ENCODE data around the gene CCT7. TPM values are rescaled to one million over a fixed set of nuclear protein-coding genes. Genes with fewer than 3 reads are reported as not detected.

The CCT7 gene
- 270 and 425 TPM in 2 replicates for total RNA-seq

- peak; percentile 82 for DNase-seq (ENCODE audit: low read depth)
These were observed at the start of gene CCT7 for GRCh38 chr2:73233932-73234832. Gene CCT7 (plus strand): TSS chr2:73234308. CDS start chr2:73234379, 71 bp downstream.

DNA sequence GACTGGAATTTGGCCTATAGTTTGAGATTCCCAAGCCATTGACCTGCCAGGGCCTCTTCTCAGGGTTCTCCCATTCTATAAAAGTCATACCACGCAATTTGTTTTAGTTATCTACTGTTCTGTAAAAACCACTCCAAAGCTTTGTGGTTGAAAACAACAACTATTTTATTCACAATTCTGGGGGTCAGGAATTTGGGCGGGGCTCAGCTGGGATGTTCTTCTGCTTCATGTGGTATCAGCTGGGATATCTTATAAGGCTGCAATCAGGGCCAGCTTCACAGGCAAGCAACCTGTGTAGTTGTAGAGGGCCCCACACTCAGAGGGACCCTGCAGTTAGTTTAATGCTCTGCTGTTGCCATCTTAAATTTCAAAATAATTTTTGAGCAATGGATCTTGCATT, 48.1 kb upstream of the CCT7 start:
- DNase-seq (ENCODE audit: low read depth): no peak

DNA sequence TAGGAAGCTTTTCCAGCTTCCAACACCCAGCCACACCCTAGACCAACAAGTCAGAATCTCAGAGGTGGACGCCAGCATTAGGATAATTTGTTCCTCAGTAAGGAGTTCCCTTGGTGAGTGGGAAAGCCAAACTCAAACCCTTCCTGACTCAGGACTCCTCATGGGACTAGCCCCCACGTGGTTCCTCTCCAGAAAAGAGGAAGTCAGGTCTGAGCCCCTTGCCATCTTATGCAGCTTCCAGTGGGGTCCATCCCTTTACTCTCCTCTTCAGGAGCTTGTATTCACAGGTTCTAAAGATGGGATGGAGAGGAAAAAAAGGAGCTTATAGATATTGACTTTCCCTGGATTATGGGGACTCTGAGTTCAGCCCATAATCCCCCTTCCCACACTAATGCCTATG, 46.6 kb upstream of the CCT7 start:
- DNase-seq (ENCODE audit: low read depth): no peak

GRCh38 chr2:73197579-73197978, 36.5 kb upstream of the CCT7 start:
- no peak for DNase-seq (ENCODE audit: low read depth)

GRCh38 chr2:73200281-73200680, 33.8 kb upstream of the CCT7 start:
- peak; percentile 10 for DNase-seq (ENCODE audit: low read depth)

GRCh38 chr2:73202156-73203054, 31.7 kb upstream of the CCT7 start, which contains the start of gene NOTO:
Gene NOTO (plus strand): TSS chr2:73202574. CDS start chr2:73202667, 93 bp downstream.
- DNase-seq (ENCODE audit: low read depth): no peak

- no peak for DNase-seq (ENCODE audit: low read depth)
These were observed 30.9 kb upstream of the CCT7 start for GRCh38 chr2:73203055-73203681.

DNA sequence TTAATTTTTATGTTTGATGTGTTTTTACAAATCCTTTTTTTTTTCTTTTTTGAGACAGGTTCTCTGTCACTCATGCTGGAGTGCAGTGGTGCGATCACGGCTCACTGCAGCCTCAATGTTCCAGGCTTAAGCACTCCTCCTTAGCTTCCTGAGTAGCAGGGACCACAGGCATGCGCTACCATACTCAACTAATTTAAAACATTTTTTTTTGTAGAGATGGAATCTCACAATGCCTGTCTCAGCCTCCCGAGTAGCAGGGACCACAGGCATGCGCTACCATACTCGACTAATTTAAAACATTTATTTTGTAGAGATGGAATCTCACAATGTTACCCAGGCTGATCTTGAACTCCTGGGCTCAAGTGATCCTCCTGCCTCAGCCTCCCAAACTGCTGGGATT, 28.5 kb upstream of the CCT7 start:
- no peak for DNase-seq (ENCODE audit: low read depth)

- no peak for DNase-seq (ENCODE audit: low read depth)
These were observed 25.9 kb upstream of the CCT7 start for GRCh38 chr2:73208258-73208657.

GRCh38 chr2:73210019-73210418, 24.1 kb upstream of the CCT7 start:
- no peak for DNase-seq (ENCODE audit: low read depth)

GRCh38 chr2:73210696-73211095, 23.4 kb upstream of the CCT7 start:
- DNase-seq (ENCODE audit: low read depth): no peak

- no peak for DNase-seq (ENCODE audit: low read depth)
These were observed 22.0 kb upstream of the CCT7 start for GRCh38 chr2:73212098-73212447.

- DNase-seq (ENCODE audit: low read depth): peak; percentile 67
These were observed 21.5 kb upstream of the CCT7 start for GRCh38 chr2:73212448-73213176.

- DNase-seq (ENCODE audit: low read depth): peak; percentile 47
These were observed 19.7 kb upstream of the CCT7 start, which contains the start of gene SMYD5 for GRCh38 chr2:73214120-73215035. Gene SMYD5 (plus strand): TSS chr2:73214245. CDS start chr2:73214267, 22 bp downstream.

- no peak for DNase-seq (ENCODE audit: low read depth)
These were observed 18.9 kb upstream of the CCT7 start for GRCh38 chr2:73215254-73215653.

GRCh38 chr2:73217160-73217559, 16.9 kb upstream of the CCT7 start:
- DNase-seq (ENCODE audit: low read depth): no peak

DNA sequence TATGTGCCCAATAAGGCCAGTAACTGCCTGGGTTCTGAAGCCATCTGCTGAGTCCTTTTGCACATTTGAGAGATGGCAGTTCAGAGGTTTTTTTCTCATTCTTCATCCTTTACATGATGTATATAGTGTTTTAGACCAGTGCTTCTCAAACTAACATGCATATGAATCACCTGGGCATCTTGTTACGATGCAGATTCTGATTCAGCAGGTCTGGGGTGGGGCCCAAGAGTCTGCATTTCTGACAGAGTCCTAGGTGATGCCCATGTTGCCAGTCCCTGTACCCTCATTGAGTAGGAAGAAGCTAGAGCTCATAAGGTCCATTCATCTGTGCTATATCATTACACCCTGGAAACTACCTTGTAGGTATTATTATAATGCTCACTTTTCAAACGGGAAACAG, 16.3 kb upstream of the CCT7 start:
- no peak for DNase-seq (ENCODE audit: low read depth)

GRCh38 chr2:73218298-73218697, 15.8 kb upstream of the CCT7 start:
- peak; percentile 45 for DNase-seq (ENCODE audit: low read depth)

- DNase-seq (ENCODE audit: low read depth): no peak
These were observed 10.3 kb upstream of the CCT7 start for GRCh38 chr2:73223821-73224220.
